B cell (primary cell): ENCODE data around the gene IL1RAPL1. TPM values are rescaled to one million over a fixed set of nuclear protein-coding genes. Genes with fewer than 3 reads are reported as not detected.

Experiments used
- ATAC-seq: fragments of 200-7000 bp; cut with Tn5 transposase; one replicate; pipeline ENCODE4 v1.10.0; 2021; ENCODE audit warnings: low read depth, mild to moderate bottlenecking, moderate number of reproducible peaks, moderate library complexity
- CTCF ChIA-PET: fragments of 350-600 bp; sonication (Branson Sonifier 250); formaldehyde crosslinking; loops from one replicate; lab custom pipeline; 2021; ENCODE audit warnings: antibody characterized with exemption, inconsistent platforms; lab: Charles Lee
- POLR2A ChIA-PET: fragments of 350-600 bp; sonication (Branson Sonifier 250); formaldehyde crosslinking; loops from one replicate; lab custom pipeline; 2021; ENCODE audit warnings: antibody characterized with exemption; lab: Charles Lee
- DNase-seq: peaks from one replicate; pipeline ENCODE4 v3.0.0; 2013
- H2AFZ ChIP-seq: 2 replicates; pipeline ENCODE4 v1.6.1; 2012; ENCODE audit warnings: mild to moderate bottlenecking, low read depth, low read length; ENCODE audit not compliant: insufficient read depth, poor library complexity, severe bottlenecking
- H3K27ac ChIP-seq, 2 donors: 1 replicate in 1 of 2; 2 replicates in 1 of 2; pipeline ENCODE4 v1.5.1; 2012 to 2013; ENCODE audit warnings: low read length in 2 of 2, mild to moderate bottlenecking in 2 of 2, moderate library complexity in 1 of 2
- H3K27me3 ChIP-seq, 4 experiments: fragments of 200-600 bp in 1 of 4; sonication (generic) in 1 of 4; replicated peaks in 1 of 4; 1 replicate in 2 of 4; 2 replicates in 2 of 4; pipeline versions ENCODE4 v1.6.1 to v1.7.0; 2013 to 2016; ENCODE audit warnings: low read length in 3 of 4, mild to moderate bottlenecking in 2 of 4, mixed read lengths in 1 of 4, moderate library complexity in 1 of 4; ENCODE audit not compliant: insufficient read depth in 4 of 4, control insufficient read depth in 3 of 4; ENCODE audit errors: control extremely low read depth in 1 of 4
- H3K36me3 ChIP-seq, 2 experiments: replicated peaks in 1 of 2; 1 replicate in 1 of 2; 2 replicates in 1 of 2; pipeline versions ENCODE4 v1.6.1 to v1.7.1; 2013; ENCODE audit warnings: low read length in 1 of 2; ENCODE audit not compliant: insufficient read depth in 2 of 2, control insufficient read depth in 1 of 2; ENCODE audit errors: control extremely low read depth in 1 of 2, extremely low read depth in 1 of 2
- H3K4me1 ChIP-seq, 2 donors: fragments of 200-600 bp in 1 of 2; sonication (generic) in 1 of 2; 1 replicate in 1 of 2; 2 replicates in 1 of 2; pipeline versions ENCODE4 v1.5.1 to v1.6.1; 2013 to 2017; ENCODE audit warnings: low read length in 2 of 2; ENCODE audit not compliant: control insufficient read depth in 2 of 2, insufficient read depth in 2 of 2
- H3K4me2 ChIP-seq: replicated peaks from 2 replicates; pipeline ENCODE3; 2012; ENCODE audit warnings: mild to moderate bottlenecking, low read depth, low read length; ENCODE audit not compliant: poor library complexity, severe bottlenecking
- H3K4me3 ChIP-seq, 5 experiments: fragments of 200-600 bp in 1 of 5; sonication (generic) in 1 of 5; 1 replicate in 3 of 5; 2 replicates in 2 of 5; pipeline versions ENCODE4 v1.5.1 to v1.7.0; 2011 to 2016; ENCODE audit warnings: low read length in 4 of 5, mild to moderate bottlenecking in 4 of 5, low read depth in 2 of 5, control low read depth in 1 of 5, moderate library complexity in 1 of 5; ENCODE audit not compliant: insufficient read depth in 1 of 5; ENCODE audit errors: control extremely low read depth in 1 of 5, extremely low read depth in 1 of 5
- H3K79me2 ChIP-seq: fragments of 200-600 bp; sonication (generic); one replicate; pipeline ENCODE4 v1.6.0; 2016; ENCODE audit warnings: low read length; ENCODE audit not compliant: control insufficient read depth, insufficient read depth
- H3K9ac ChIP-seq: fragments of 200-600 bp; sonication (generic); 2 replicates; pipeline ENCODE4 v1.6.1; 2017; ENCODE audit warnings: mild to moderate bottlenecking, low read length, moderate library complexity
- H3K9me3 ChIP-seq, 3 donors: one replicate each; pipeline versions ENCODE4 v1.6.1 to v1.7.1; 2013; ENCODE audit warnings: low read length in 2 of 3; ENCODE audit not compliant: control insufficient read depth in 2 of 3, insufficient read depth in 1 of 3; ENCODE audit errors: control extremely low read depth in 1 of 3
- H4K20me1 ChIP-seq: 2 replicates; pipeline ENCODE4 v1.6.0; 2012; ENCODE audit warnings: mild to moderate bottlenecking, low read length; ENCODE audit not compliant: insufficient read depth, control insufficient read depth, poor library complexity, severe bottlenecking
- H3K27ac Mint-ChIP-seq: one replicate; pipeline ENCODE4 v1.8.0; 2021; ENCODE audit warnings: mixed read lengths
- H3K27me3 Mint-ChIP-seq: one replicate; pipeline ENCODE4 v1.8.0; 2021; ENCODE audit warnings: mixed read lengths
- H3K4me1 Mint-ChIP-seq: one replicate; pipeline ENCODE4 v1.8.0; 2021; ENCODE audit warnings: mixed read lengths
- H3K4me3 Mint-ChIP-seq: one replicate; pipeline ENCODE4 v1.8.0; 2021; ENCODE audit warnings: mixed read lengths
- H3K9me3 Mint-ChIP-seq: one replicate; pipeline ENCODE4 v1.8.0; 2022; ENCODE audit warnings: mixed read lengths; ENCODE audit not compliant: insufficient read depth
- CTCF ChIP-seq: fragments of 200-600 bp; IDR thresholded peaks from one replicate; pipeline ENCODE4 v1.8.0; 2022; ENCODE audit warnings: antibody characterized with exemption, mild to moderate bottlenecking
- EZH2 ChIP-seq: IDR thresholded peaks from 2 replicates; pipeline ENCODE4 v1.6.1; 2012; ENCODE audit warnings: borderline replicate concordance, low read depth, mild to moderate bottlenecking, moderate library complexity, low read length; ENCODE audit not compliant: insufficient read depth, poor library complexity, severe bottlenecking
- WGBS: methylation state at CpG from one replicate; pipeline ENCODE4 v1.1.5; 2013; ENCODE audit warnings: missing lambda C conversion rate; ENCODE audit not compliant: insufficient coverage; 5-methylcytosine and 5-hydroxymethylcytosine counted together
- intact Hi-C: fragments of 100-400 bp; cut with micrococcal nuclease; formaldehyde crosslinking; loops from one replicate; pipeline ENCODE4 v1.10.0; 2022
- polyA plus RNA-seq: library from polyadenylated mRNA; depleted of rRNA; stranded (reverse); fragments of >200 nt; gene quantifications from 2 replicates; pipeline ENCODE4 v1.2.3, GENCODE V29; 2012
- total RNA-seq, 2 donors: library from RNA; stranded (reverse); fragments of 120-200 nt in 1 of 2; gene quantifications; 1 replicate in 1 of 2; 2 replicates in 1 of 2; pipeline versions ENCODE4 v1.2.3 to v1.2.4, GENCODE V29; 2013 to 2022

The IL1RAPL1 gene
- total and polyA plus RNA-seq, 2 donors (not counting 1 experiment from before 2014, with no cell fraction given), result not detected

GRCh38 chrX:29422034-29422433 is 834.8 kb downstream of the IL1RAPL1 start:
- Mint-ChIP-seq H3K27me3 (no peaks in the 10 kb centered on the region), H3K4me3 (no peak overlapping the region), H3K27ac (no peak overlapping the region), H3K9me3 (no peaks in the 10 kb centered on the region), H3K4me1 (no peaks in the 10 kb centered on the region)
- H3K27me3 ChIP-seq, result no peaks in the 10 kb centered on the region
- no peak for DNase-seq
- H4K20me1 ChIP-seq, result no peaks in the 10 kb centered on the region
- H3K9me3 ChIP-seq, result no peaks in the 10 kb centered on the region
- H3K4me2 ChIP-seq, result no peak overlapping the region
- H3K79me2 ChIP-seq, result no peaks in the 10 kb centered on the region
- H3K36me3 ChIP-seq, result no peaks in the 10 kb centered on the region
- intact Hi-C loops, result no loop called here
- POLR2A ChIA-PET, result no interaction called here
- no peak overlapping the region for H2AFZ ChIP-seq
- ATAC-seq, result no peak
- no peak overlapping the region for H3K4me3 ChIP-seq
- TF ChIP-seq EZH2, result no peak
- TF ChIP-seq CTCF, result no peak
- no CpG with 5 or more reads among the region's 3 CpGs for WGBS
- H3K9ac ChIP-seq, result no peak overlapping the region
- H3K27ac ChIP-seq, result no peak overlapping the region
- no peaks in the 10 kb centered on the region for H3K4me1 ChIP-seq
- CTCF ChIA-PET, result no interaction called here

GRCh38 chrX:29431895-29432294 is 844.6 kb downstream of the IL1RAPL1 start:
- Histone ChIP-seq H3K36me3 (no peaks in the 10 kb centered on the region), H3K9ac (no peak overlapping the region), H4K20me1 (no peaks in the 10 kb centered on the region), H3K4me1 (no peaks in the 10 kb centered on the region), H3K27ac (no peak overlapping the region), H3K4me2 (no peak overlapping the region), H3K9me3 (no peaks in the 10 kb centered on the region), H2AFZ (no peak overlapping the region), H3K79me2 (no peaks in the 10 kb centered on the region), H3K4me3 (no peak overlapping the region), H3K27me3 (no peaks in the 10 kb centered on the region)
- Mint-ChIP-seq H3K4me3 (no peak overlapping the region), H3K27ac (no peak overlapping the region), H3K27me3 (no peaks in the 10 kb centered on the region), H3K4me1 (no peaks in the 10 kb centered on the region), H3K9me3 (no peaks in the 10 kb centered on the region)
- no peak for ATAC-seq
- ChIA-PET POLR2A (no interaction called here), CTCF (no interaction called here)
- no peak for DNase-seq
- TF ChIP-seq CTCF (no peak), EZH2 (no peak)
- intact Hi-C loops, result no loop called here
- no CpG with 5 or more reads among the region's 2 CpGs for WGBS
